Activated CD4-positive, alpha-beta memory T cell treated with anti-CD3 and anti-CD28 coated beads, Interleukin-2, amount 10 ng/mL, durations not matched to agents 7 days and 5 days (primary cell): Measurements from ENCODE around the gene PAIP2. TPM values are rescaled to one million over a fixed set of nuclear protein-coding genes. Genes with fewer than 3 reads are reported as not detected.
A peak's percentile ranks its signal among the peaks of the same experiment; 100 is the strongest.
"Not testable (repeated sequence)": the region's sequence is repeated elsewhere in the genome, so short reads cannot be mapped to it uniquely, and the experiment has no call there.

Experiments used
- CTCF ChIA-PET: fragments of 350-600 bp; sonication (Branson Sonifier 250); formaldehyde crosslinking; loops from one replicate; lab custom pipeline; 2021; ENCODE audit warnings: antibody characterized with exemption, inconsistent platforms; lab: Charles Lee
- POLR2A ChIA-PET: fragments of 350-600 bp; sonication (Branson Sonifier 250); formaldehyde crosslinking; loops from one replicate; lab custom pipeline; 2021; ENCODE audit warnings: antibody characterized with exemption; lab: Charles Lee
- DNase-seq: peaks from one replicate; pipeline ENCODE4 v3.0.0-alpha.2; 2020
- H3K27ac Mint-ChIP-seq: one replicate; pipeline ENCODE4 v1.8.0; 2021; ENCODE audit warnings: mild to moderate bottlenecking, mixed read lengths
- H3K27me3 Mint-ChIP-seq: one replicate; pipeline ENCODE4 v1.8.0; 2021; ENCODE audit warnings: mixed read lengths
- H3K36me3 Mint-ChIP-seq: one replicate; pipeline ENCODE4 v1.8.0; 2021; ENCODE audit warnings: low read depth, mixed read lengths
- H3K4me1 Mint-ChIP-seq: one replicate; pipeline ENCODE4 v1.8.0; 2021; ENCODE audit warnings: mixed read lengths
- H3K4me3 Mint-ChIP-seq: one replicate; pipeline ENCODE4 v1.8.0; 2021; ENCODE audit warnings: mild to moderate bottlenecking, mixed read lengths
- H3K9me3 Mint-ChIP-seq: one replicate; pipeline ENCODE4 v1.8.0; 2021; ENCODE audit warnings: mixed read lengths
- total RNA-seq, 2 experiments: library from RNA; stranded (reverse); gene quantifications; one replicate each; pipeline ENCODE4 v1.2.3, GENCODE V29; 2021

Gene PAIP2
- total RNA-seq, 2 experiments from 2014 or later: 127 to 130 TPM

DNA sequence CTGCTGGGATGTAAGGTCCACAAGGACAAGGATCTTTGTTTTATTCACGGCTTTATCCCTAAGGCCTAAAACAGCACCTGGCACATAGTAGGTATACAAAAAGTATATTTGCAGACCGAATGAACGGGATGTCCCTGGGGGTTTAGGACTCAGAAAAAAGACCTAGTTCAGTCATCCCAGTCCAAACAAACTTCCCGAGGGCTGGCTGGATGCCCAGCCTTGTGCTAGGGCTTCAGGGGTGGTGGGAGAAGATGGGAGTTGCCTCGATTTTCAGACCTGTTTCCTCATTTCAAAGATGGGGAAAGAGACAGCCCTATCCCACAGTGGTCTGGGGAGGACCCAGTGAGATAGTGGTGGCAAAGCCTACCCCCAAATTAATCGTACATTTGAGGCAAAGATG is 56.3 kb downstream of the PAIP2 start:
- H3K4me1 Mint-ChIP-seq: peaks cover 46% of the 10 kb centered on the region
- ChIA-PET CTCF (no interaction called here), POLR2A (no interaction called here)
- H3K27me3 Mint-ChIP-seq: no peaks in the 10 kb centered on the region
- H3K27ac Mint-ChIP-seq: no peak overlapping the region
- peaks cover 26% of the 10 kb centered on the region for H3K36me3 Mint-ChIP-seq
- DNase-seq: no peak
- H3K9me3 Mint-ChIP-seq: no peaks in the 10 kb centered on the region
- H3K4me3 Mint-ChIP-seq: no peak overlapping the region

- Mint-ChIP-seq H3K9me3 (no peaks in the 10 kb centered on the region), H3K27ac (peak overlapping the region; percentile 3), H3K4me1 (peaks cover 62% of the 10 kb centered on the region), H3K27me3 (no peaks in the 10 kb centered on the region), H3K4me3 (no peak overlapping the region), H3K36me3 (peaks cover 26% of the 10 kb centered on the region)
- ChIA-PET CTCF (no interaction called here), POLR2A (interaction anchor here (0.7 to 11.0 kb wide), 3 partner anchors 10 to 18 kb away, joined by 3 to 137 read pairs (median 9); partner anchors contain the start of gene MZB1)
- no peak for DNase-seq
These were observed 58.0 kb downstream of the PAIP2 start for GRCh38 chr5:139399501-139400121.

DNA sequence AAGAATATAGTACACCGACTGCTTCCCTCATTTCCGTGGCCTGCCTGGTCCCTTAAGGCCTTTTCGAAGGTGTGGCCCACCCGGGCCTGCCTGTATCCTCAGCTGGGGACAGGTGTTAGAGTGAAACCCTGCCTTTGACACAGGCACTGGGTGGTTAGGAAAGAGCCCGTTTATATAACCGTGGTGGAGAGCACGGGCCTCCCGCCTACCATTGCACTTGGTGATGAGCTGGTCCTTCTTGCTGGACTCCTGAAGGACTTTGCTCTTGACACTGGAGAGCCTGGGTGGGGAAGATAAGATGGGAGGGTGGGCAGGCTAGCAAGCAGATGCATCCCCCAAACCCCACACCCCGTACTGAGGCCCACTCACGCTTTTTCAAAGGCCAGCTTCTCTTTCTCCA is 59.9 kb downstream of the PAIP2 start:
- no peak overlapping the region for H3K27ac Mint-ChIP-seq
- no peak overlapping the region for H3K4me3 Mint-ChIP-seq
- H3K27me3 Mint-ChIP-seq: no peaks in the 10 kb centered on the region
- DNase-seq: no peak
- ChIA-PET CTCF (interaction anchor here (1.3 to 3.3 kb wide), 5 partner anchors 10 to 132 kb away, joined by 3 to 26 read pairs (median 5); partner anchors contain the start of gene MZB1), POLR2A (interaction anchor here (7.0 to 11.0 kb wide), 2 partner anchors 10 to 16 kb away, joined by 63 to 137 read pairs; partner anchors contain the start of gene MZB1)
- H3K9me3 Mint-ChIP-seq: no peaks in the 10 kb centered on the region
- H3K4me1 Mint-ChIP-seq: peaks cover 50% of the 10 kb centered on the region
- peaks cover 19% of the 10 kb centered on the region for H3K36me3 Mint-ChIP-seq

DNA sequence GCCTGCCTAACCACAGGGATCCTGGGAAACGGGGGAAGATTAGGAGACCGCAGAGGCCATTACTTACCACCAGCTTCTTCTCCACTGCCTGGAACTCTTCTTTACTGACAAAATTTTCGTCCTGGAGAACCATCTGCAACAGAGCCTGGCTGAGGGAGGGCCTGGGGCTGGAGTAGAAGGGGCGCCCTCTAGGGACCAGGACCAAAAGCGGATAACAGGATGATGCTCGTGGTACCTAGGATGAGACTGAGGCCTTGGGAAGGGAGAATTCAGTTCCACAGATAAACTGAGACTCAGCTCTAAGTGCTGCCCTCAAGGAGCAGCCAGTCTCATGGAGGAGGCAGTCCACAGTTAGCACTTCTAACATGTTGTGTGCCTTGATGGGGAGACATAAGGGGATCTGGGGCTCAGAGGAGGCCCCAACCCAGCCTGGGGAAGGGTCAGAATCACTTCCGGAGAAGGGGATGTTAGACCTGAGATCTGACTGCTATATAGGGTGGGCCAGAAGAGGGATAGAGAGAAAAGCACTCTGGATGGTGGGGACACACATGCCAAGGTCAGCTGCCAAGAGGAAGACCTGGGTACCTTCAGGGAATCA is 61.0 kb downstream of the PAIP2 start:
- ChIA-PET CTCF (interaction anchor here (0.8 to 3.3 kb wide), 15 partner anchors 9 to 1188 kb away, joined by 3 to 26 read pairs (median 4); partner anchors contain the start of gene MZB1), POLR2A (interaction anchor here (1.0 to 11.0 kb wide), 9 partner anchors 7 to 827 kb away, joined by 3 to 137 read pairs (median 6); partner anchors contain the start of genes DNAJC18, HSPA9, MZB1 and PROB1)
- peak; percentile 44 for DNase-seq
- Mint-ChIP-seq H3K27ac (peak overlapping the region; percentile 100), H3K9me3 (no peaks in the 10 kb centered on the region), H3K27me3 (no peaks in the 10 kb centered on the region), H3K4me3 (peak overlapping the region; percentile 96), H3K36me3 (peaks cover 15% of the 10 kb centered on the region), H3K4me1 (peaks cover 46% of the 10 kb centered on the region)

DNA sequence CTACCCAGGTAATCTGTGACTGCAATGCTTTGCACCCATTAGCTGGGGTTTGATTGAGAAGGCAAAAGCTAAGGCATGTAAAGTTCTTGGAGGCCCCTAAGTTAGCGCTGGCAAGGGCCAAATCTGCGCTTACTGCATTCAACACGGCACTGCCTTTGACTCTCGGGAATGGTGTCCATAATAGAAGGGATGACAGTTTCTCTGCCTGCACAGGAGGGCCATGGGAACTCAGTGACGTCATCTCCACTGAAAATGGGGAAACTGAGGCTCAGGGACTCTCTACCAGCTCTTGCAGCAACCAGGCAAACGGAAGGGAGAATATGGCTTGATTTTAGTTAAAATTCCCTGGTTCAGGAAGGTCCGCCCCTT is 61.7 kb downstream of the PAIP2 start:
- Mint-ChIP-seq H3K27me3 (no peaks in the 10 kb centered on the region), H3K27ac (peak overlapping the region; percentile 100), H3K4me1 (peaks cover 43% of the 10 kb centered on the region), H3K36me3 (peaks cover 15% of the 10 kb centered on the region), H3K9me3 (no peaks in the 10 kb centered on the region), H3K4me3 (peak overlapping the region; percentile 96)
- DNase-seq: peak; percentile 31
- CTCF ChIA-PET: interaction anchor here (0.9 to 3.3 kb wide), 13 partner anchors 8 to 1189 kb away, joined by 3 to 26 read pairs (median 4); partner anchors contain the start of gene MZB1
- POLR2A ChIA-PET: interaction anchor here (1.0 to 11.0 kb wide), 15 partner anchors 8 to 828 kb away, joined by 3 to 137 read pairs (median 5); partner anchors contain the start of genes DNAJC18, HSPA9, MZB1 and PAIP2

- H3K4me3 Mint-ChIP-seq: peak within 1 kb of the TSS; percentile 96
- no peaks in the 10 kb centered on the region for H3K9me3 Mint-ChIP-seq
- POLR2A ChIA-PET: interaction anchor here (0.8 to 11.0 kb wide), 15 partner anchors 9 to 828 kb away, joined by 3 to 137 read pairs (median 5); partner anchors contain the start of genes DNAJC18, HSPA9, MATR3 and MZB1
- peaks cover 15% of the 10 kb centered on the region for H3K36me3 Mint-ChIP-seq
- DNase-seq: peak; percentile 99
- no peaks in the 10 kb centered on the region for H3K27me3 Mint-ChIP-seq
- peak within 1 kb of the TSS; percentile 100 for H3K27ac Mint-ChIP-seq
- peaks cover 43% of the 10 kb centered on the region for H3K4me1 Mint-ChIP-seq
- CTCF ChIA-PET: interaction anchor here (0.6 to 3.3 kb wide), 13 partner anchors 8 to 1190 kb away, joined by 3 to 26 read pairs (median 4); partner anchors contain the start of gene MZB1
These were observed 62.3 kb downstream of the PAIP2 start, which contains the start of gene SPATA24 for GRCh38 chr5:139403787-139404483. Gene SPATA24, minus strand, starts transcription at chr5:139404089. Its CDS starts 29 bp downstream, at chr5:139404060.

DNA sequence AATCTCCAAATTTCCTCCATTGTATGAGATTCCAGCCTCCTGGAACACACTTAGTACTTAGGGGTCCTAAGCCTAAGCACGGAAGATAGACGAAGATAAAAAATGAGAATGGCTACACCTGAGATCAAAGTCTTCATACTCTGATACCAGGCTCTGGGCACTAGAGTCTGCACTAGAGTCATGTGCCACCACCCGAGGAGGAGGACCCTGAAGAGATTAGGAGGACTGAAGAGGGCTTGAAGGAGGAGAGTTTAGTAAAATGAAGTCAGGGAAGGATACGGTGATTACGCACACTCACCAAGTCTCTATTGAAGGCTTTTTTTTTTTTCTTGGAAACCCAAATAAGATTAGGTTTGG is 62.8 kb downstream of the PAIP2 start:
- Mint-ChIP-seq H3K9me3 (no peaks in the 10 kb centered on the region), H3K36me3 (peaks cover 11% of the 10 kb centered on the region), H3K4me3 (peak overlapping the region; percentile 96), H3K27ac (peak overlapping the region; percentile 100), H3K4me1 (peaks cover 39% of the 10 kb centered on the region), H3K27me3 (no peaks in the 10 kb centered on the region)
- CTCF ChIA-PET: interaction anchor here (0.6 to 3.3 kb wide), 6 partner anchors 11 to 197 kb away, joined by 3 to 26 read pairs (median 6); partner anchors contain the start of gene MZB1
- DNase-seq: no peak
- POLR2A ChIA-PET: interaction anchor here (0.8 to 11.0 kb wide), 13 partner anchors 9 to 113 kb away, joined by 3 to 137 read pairs (median 5); partner anchors contain the start of genes DNAJC18, MATR3, MZB1 and PAIP2

DNA sequence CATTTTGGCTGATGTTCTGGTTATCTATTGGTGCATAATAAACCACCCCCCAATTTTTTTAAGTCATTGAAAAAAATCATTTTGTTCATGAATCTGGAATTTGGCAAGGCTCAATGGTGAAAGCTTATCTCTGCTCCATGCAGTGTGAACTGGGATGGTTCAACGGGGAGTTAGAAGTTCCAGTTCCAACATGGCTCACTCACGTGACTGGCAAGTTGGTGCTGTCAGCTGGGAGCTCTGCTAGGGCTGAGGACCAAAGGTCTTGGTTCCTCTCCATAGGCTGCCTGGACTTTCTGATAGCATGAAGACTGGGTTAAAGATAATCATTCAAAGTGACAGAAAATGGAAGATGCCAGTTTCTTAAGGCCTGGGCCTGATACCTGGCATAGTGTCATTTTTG is 65.3 kb downstream of the PAIP2 start:
- no peak for DNase-seq
- Mint-ChIP-seq H3K36me3 (peaks cover 9% of the 10 kb centered on the region), H3K27me3 (no peaks in the 10 kb centered on the region), H3K27ac (no peak overlapping the region), H3K9me3 (no peaks in the 10 kb centered on the region), H3K4me1 (peaks cover 39% of the 10 kb centered on the region), H3K4me3 (no peak overlapping the region)
- CTCF ChIA-PET: interaction anchor here (1.5 to 2.2 kb wide), 4 partner anchors 8 to 108 kb away, joined by 4 to 7 read pairs (median 6); no protein-coding TSS in a partner anchor
- POLR2A ChIA-PET: interaction anchor here (1.4 to 11.0 kb wide), 6 partner anchors 11 to 156 kb away, joined by 3 to 137 read pairs (median 4); partner anchors contain the start of genes MATR3, MZB1, PAIP2 and UBE2D2

- H3K27ac Mint-ChIP-seq: no peak overlapping the region
- peaks cover 38% of the 10 kb centered on the region for H3K4me1 Mint-ChIP-seq
- H3K36me3 Mint-ChIP-seq: peaks cover 11% of the 10 kb centered on the region
- ChIA-PET CTCF (interaction anchor here (2.1 kb wide), 1 partner anchor 11 kb away, joined by 4 read pairs; no protein-coding TSS in a partner anchor), POLR2A (interaction anchor here (1.4 to 11.0 kb wide), 5 partner anchors 10 to 155 kb away, joined by 3 to 137 read pairs (median 4); partner anchors contain the start of genes MATR3, MZB1 and UBE2D2)
- DNase-seq: no peak
- no peaks in the 10 kb centered on the region for H3K9me3 Mint-ChIP-seq
- H3K27me3 Mint-ChIP-seq: no peaks in the 10 kb centered on the region
- H3K4me3 Mint-ChIP-seq: no peak overlapping the region
These were observed 65.9 kb downstream of the PAIP2 start for GRCh38 chr5:139407517-139407916.

DNA sequence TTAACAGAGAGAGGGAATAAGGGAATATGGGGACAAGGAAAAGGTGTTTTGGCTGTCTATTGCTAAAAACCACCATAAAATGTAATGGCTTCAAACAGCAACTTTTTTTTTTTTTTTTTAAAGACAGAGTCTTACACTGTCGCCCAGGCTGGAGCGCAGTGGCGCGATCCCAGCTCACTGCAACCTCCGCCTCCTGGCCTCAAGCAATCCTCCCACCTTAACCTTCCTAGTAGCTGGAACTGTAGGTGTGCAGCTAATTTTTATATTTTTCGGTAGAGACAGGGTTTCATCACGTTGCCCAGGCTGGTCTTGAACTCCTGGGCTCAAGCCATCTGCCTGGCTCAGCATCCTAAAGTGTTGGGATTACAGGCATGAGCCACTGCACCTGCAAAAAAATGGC is 66.5 kb downstream of the PAIP2 start:
- H3K27ac Mint-ChIP-seq: no peak overlapping the region
- DNase-seq: no peak
- peaks cover 16% of the 10 kb centered on the region for H3K36me3 Mint-ChIP-seq
- no peaks in the 10 kb centered on the region for H3K27me3 Mint-ChIP-seq
- H3K9me3 Mint-ChIP-seq: no peaks in the 10 kb centered on the region
- H3K4me1 Mint-ChIP-seq: peaks cover 38% of the 10 kb centered on the region
- no peak overlapping the region for H3K4me3 Mint-ChIP-seq
- ChIA-PET CTCF (no interaction called here), POLR2A (interaction anchor here (1.7 to 11.0 kb wide), 3 partner anchors 9 to 153 kb away, joined by 4 to 137 read pairs (median 63); partner anchors contain the start of genes MZB1 and UBE2D2)

DNA sequence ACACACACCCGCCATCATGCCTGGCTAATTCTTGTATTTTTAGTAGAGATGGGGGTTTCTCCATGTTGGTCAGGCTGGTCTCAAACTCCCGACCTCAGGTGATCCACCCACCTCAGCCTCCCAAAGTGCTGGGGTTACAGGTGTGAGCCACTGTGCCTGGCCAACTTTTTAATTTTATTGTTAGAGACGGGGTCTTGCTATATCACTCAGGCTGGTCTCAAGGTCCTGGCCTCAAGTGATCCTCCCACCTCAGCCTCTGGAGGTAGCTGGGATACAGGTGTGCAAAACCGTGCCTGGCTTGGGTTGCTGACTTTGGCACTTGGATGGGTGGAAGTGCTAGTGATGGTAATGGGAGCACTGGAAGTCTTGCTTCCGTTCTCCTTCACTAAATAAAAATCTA is 67.5 kb downstream of the PAIP2 start:
- peaks cover 21% of the 10 kb centered on the region for H3K36me3 Mint-ChIP-seq
- not testable (repeated sequence) for H3K27me3 Mint-ChIP-seq, H3K4me3 Mint-ChIP-seq, DNase-seq, H3K9me3 Mint-ChIP-seq, H3K27ac Mint-ChIP-seq
- ChIA-PET POLR2A (interaction anchor here (2.2 to 11.0 kb wide), 2 partner anchors 8 to 103 kb away, joined by 6 to 137 read pairs; no protein-coding TSS in a partner anchor), CTCF (interaction anchor here (0.6 to 1.4 kb wide), 3 partner anchors 12 to 224 kb away, joined by 3 to 5 read pairs (median 3); no protein-coding TSS in a partner anchor)
- H3K4me1 Mint-ChIP-seq: peaks cover 39% of the 10 kb centered on the region
